Measurements from ENCODE around the gene ERICH6B.

The ERICH6B gene

GRCh38 chr13:45627656-45628055, 12.1 kb upstream of the ERICH6B start:
- H3K27me3 ChIP-seq (ENCODE audit: insufficient read depth, poor library complexity, severe bottlenecking), result peaks cover 3% of the 10 kb centered on the region
- no peak overlapping the region for H3K4me3 ChIP-seq (replicated peaks; ENCODE audit: insufficient read depth, low read length)
- TF ChIP-seq CTCF (IDR thresholded peaks at IDR 0.05; ENCODE audit: insufficient read depth, low read length), result no peak
- TF ChIP-seq REST (IDR thresholded peaks at IDR 0.05; ENCODE audit: insufficient replicate concordance, low read depth), result no peak
- TF ChIP-seq POLR2AphosphoS5 (IDR thresholded peaks at IDR 0.05; ENCODE audit: low read depth), result no peak
- TF ChIP-seq SPI1 (IDR thresholded peaks at IDR 0.05; ENCODE audit: borderline replicate concordance, low read depth), result no peak
- no peak overlapping the region for H3K27ac ChIP-seq (replicated peaks)
- no peak for DNase-seq (ENCODE audit: low read depth in 1 of 2, low spot score in 1 of 2)

GRCh38 chr13:45626731-45627374, 11.3 kb upstream of the ERICH6B start:
- no peak for DNase-seq (ENCODE audit: low read depth in 1 of 2, low spot score in 1 of 2)
- H3K27ac ChIP-seq (replicated peaks), result no peak overlapping the region
- H3K4me3 ChIP-seq (replicated peaks; ENCODE audit: insufficient read depth, low read length), result no peak overlapping the region
- peaks cover 4% of the 10 kb centered on the region for H3K27me3 ChIP-seq (ENCODE audit: insufficient read depth, poor library complexity, severe bottlenecking)
- TF ChIP-seq SPI1 (IDR thresholded peaks at IDR 0.05; ENCODE audit: borderline replicate concordance, low read depth) (0 out of 2 replicates have a peak, but pooled peaks have one; percentile 14), REST (IDR thresholded peaks at IDR 0.05; ENCODE audit: insufficient replicate concordance, low read depth) (no peak)

GRCh38 chr13:45623516-45624090, 8.1 kb upstream of the ERICH6B start:
- no peak overlapping the region for H3K27ac ChIP-seq (replicated peaks)
- TF ChIP-seq REST (IDR thresholded peaks at IDR 0.05; ENCODE audit: insufficient replicate concordance, low read depth) (no peak), CTCF (IDR thresholded peaks at IDR 0.05; ENCODE audit: insufficient read depth, low read length) (peak; percentile 5), POLR2AphosphoS5 (IDR thresholded peaks at IDR 0.05; ENCODE audit: low read depth) (no peak)
- no peak for DNase-seq (ENCODE audit: low read depth in 1 of 2, low spot score in 1 of 2)

More at GRCh38 chr13:45623516-45624090, 8.1 kb upstream of the ERICH6B start:
- H3K27me3 ChIP-seq (ENCODE audit: insufficient read depth, poor library complexity, severe bottlenecking), result peaks cover 10% of the 10 kb centered on the region
- H3K4me3 ChIP-seq (replicated peaks; ENCODE audit: insufficient read depth, low read length), result no peak overlapping the region
